ENCODE measurements around the gene COL17A1.

Gene COL17A1

DNA sequence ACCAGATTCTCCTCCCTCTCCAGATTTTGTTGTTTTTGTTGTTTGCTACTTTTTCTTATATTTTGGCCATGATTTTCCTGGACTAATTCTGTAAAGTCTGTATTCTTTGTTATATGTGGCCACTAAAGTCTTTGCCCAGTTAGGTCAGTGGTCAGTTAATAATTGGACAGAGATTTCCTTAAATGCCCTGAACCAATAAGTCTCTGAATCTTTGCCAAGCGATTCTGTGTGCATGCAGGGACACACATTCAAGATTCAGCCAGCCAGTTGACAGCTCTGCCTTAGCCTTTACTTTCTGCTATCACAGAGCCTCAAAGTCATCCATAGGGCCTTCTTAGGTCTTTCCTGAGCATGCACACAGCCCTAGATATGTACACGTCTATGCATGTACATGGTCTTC is 11.0 kb upstream of the COL17A1 start:
- no peak for DNase-seq

DNA sequence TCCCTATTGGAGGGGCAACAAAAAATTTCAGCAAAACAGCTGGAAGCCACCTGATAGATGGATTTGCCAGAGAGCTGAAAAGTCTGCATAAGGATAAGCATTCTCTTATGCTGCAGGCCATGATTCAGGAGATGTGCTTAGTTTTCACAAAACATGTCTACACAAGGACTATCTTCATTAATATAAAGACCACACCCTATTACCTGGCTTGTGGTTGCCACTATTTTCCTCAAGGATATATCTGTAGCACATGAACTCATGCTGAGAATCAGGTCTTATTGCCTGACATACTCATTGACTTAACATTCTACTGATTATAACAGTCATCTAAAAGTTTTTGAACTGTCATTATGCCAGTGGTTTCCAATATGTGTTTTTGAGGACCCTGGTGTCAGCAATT is 7.1 kb upstream of the COL17A1 start:
- no peak for DNase-seq

DNA sequence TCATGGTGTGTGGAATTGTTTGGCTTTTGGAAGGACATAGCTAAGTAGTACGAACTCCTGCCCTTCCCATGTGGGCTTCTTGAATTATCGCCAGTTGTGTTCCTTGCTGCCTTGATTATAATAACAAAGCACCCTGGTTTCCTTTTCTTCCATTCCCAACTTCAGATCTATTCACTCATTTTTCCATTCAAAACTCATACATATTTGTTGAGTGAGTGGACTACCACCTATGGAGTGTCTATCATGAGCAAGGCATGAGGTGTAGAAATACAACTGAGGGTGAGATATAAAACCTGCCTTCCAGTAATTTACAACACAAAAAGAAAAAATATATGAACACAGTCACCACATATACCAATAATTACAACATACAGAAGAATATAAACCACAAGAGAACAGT is 4.9 kb upstream of the COL17A1 start:
- no peak for DNase-seq

DNA sequence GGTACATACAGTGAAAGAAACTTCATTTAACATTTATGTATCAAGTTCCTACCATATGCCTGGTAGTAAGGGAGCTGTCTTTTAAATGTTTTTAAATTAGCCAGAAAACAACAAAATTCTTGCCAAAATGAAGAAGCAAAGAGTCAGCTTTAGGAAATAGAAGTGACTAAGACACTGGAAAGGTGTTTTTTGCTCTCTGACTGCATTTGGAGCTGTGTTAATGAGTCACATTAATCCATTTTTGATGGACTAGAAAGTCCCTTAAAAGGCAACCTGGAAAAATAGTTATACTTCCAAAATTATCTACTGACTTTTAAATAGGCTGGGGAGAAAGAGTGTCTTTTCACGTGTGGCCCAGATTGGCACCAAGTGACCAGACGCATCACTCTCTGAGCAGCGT is 3.9 kb upstream of the COL17A1 start:
- no peak for DNase-seq

DNA sequence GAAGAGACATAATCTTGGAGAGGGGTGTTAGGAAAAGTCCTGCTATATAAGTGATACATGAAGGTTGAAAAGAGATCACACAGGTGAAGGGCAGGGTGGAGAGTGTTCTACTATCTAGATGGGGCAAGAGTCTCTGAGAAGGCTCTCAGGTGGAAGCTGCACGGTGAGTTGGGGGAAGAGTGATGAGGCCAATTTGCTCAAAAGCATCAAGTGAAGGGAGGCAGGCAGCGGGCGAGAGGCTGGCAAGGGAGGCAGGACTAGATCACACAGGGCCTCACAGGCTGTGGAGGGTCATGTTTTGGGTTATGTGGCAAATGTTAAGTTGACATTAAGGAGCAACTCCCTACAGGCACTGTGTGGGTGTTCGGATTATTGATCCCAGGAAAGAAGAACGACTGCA is 2.6 kb upstream of the COL17A1 start:
- no peak for DNase-seq

DNA sequence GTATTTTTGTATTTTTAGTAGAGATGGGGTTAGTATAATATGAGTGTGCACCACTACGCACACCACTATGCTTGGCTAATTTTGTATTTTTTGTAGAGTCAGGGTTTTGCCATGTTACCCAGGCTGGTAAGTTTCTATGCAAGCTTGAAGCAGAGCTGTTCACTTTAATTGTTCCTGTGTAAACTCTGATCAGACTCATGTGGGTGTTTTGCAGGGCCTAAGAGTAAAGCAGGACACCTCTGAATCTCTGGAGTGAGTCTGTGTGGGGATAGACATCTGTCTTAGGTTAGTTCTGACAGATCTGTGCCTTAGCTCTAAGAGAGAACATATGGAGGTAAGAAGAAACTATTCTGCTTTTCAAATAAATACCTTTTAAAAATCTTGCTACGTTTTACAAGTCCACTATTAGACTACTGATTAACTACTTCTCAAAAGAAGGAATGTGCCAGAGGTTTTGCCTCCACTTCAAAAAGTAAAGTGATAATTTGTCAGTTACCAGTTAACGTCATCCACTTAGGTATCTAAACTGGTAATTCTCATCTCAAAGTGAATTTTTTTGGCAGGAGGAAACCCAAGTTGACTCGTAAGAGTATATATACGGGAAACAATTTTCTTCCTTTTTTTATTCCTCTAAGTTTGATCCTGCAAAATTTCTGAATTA is 1.1 kb downstream of the COL17A1 start:
- DNase-seq = no peak

DNA sequence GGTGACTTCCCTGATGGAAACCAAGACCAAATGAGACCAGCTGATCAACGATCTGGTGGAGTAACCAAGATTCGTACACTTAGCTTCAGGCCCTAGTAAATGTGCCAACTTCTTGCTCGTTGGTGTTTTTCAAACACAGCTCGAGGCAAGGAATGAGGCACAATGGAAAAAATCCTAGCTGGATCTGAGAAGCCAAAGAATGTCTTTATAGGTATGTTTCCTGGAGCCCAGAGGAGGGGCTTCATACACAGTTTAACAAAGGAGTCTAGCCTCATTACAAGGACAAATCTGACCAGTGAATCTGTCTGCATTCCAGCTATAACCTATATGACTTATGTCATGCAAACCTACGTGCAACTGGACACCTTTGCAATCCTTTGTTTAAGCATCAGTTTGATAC is 3.7 kb downstream of the COL17A1 start:
- DNase-seq = no peak

DNA sequence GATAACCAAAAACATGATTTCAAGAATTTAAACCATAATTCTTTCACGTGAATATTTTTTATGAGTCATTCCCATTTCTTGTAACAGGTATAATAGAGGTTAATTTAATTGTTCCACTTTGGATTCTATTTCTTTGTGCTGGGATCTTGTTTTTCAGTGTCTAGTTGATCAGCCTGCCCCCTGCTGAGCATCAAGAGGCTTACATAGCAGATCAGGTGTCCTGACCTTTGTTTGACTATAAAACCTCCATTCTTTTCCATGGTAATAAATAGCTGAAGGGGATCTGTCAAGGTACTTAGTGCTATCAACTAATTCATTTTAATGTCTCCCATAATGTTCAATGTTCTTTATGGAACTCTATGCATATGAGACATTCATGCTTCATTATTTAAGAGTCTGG is 4.9 kb downstream of the COL17A1 start:
- DNase-seq = peak; percentile 24

DNA sequence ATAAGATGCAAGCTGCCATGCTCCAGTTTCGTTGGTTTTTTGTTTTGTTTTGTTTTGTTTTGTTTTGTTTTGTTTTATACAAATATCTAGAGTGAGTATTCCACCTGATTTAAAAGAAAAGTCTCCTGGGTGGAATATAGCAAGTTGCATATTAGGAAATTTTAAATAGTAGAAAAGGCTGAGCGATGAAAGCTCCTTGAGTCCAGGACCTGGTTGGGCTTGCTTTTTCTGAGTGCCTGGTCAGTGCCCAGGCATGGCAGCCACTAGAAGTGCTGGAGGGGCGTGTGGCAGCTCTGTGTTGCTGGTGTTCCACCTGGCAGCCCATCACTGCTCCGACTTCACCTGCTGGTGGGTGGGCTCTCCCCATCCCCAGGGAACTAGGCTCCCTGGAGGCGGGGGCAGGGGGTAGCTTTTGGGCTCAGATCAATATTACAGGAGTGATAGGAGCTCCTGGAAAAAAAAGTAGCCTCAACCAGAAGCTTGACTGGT is 8.0 kb downstream of the COL17A1 start:
- DNase-seq = no peak

DNA sequence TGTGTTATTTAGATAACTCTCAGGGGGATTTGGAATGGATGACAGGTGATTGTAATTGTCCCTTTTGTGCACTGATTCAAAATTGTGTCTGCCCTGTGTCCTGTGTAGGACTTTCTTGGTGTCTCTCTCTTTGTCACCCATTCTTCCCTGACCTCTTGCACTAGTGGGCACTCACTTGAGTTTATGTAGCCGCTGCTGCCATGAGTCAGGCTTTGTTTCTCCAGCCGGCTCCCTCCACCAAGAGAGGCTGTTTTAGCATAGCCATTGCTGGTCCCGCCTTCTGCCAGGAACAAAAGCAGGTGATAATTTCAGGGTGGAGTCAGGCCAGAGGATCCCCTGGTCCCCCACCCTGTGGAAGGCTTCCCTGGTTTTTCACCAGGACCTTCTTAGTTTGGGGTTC is 8.4 kb downstream of the COL17A1 start:
- no peak for DNase-seq

DNA sequence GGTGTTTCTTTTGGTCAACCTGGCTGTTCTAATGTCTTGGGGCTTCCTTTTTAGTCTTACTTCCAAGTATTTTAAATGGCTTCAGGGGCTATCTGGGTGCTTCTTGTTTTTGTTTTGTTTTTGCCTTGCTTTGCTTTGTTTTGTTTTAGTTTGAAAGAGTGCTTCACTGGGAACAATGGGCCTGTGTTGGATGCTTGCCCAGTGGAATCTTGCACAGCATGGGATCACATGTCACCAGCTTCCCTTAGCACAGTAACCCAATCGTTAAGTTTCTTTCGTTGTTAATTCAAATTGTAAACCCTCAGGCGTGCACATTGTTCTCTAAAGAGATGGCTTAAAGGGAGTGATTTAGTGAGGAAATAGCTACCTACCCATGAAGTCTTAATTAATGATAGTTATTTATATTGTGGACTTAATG is 8.9 kb downstream of the COL17A1 start:
- DNase-seq = no peak

DNA sequence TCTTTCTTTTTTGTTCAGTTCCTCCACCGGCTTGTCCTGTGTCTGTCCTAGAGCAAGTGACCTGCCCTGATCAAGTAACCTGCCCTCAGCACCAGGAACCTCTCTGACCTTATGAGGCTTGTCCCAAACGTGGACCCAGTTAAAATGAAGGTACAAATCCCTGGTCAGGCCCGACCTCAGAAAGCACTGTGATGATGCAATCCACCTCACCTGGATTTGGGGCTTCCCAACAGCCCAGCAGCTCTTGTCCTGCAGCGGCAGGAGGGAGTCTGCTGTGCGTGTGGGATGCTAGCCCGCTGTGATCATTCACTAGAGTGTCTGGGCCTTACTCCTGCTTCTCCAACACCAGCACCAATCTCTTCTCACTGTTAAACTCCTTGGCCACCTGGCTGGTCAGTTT is 11.2 kb downstream of the COL17A1 start:
- no peak for DNase-seq

DNA sequence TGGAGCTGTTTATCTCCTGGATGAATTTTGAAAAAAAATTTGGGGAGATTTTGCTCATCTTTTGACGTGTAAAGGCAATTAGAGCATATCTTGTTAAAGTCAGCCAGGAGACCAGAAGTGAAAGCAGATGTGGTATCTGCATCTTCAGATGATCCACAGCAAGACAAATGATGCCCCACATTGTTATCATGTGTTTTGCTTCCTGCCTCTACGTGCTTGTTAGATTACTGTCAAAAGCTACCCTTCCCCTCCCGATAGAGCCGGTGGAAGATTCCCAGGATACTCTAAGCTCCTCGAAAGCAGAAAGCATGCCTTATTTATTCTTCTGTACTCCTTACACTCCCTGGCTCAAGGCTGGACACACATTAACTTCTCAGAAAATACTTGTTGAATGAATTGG is 12.9 kb downstream of the COL17A1 start:
- DNase-seq = no peak

DNA sequence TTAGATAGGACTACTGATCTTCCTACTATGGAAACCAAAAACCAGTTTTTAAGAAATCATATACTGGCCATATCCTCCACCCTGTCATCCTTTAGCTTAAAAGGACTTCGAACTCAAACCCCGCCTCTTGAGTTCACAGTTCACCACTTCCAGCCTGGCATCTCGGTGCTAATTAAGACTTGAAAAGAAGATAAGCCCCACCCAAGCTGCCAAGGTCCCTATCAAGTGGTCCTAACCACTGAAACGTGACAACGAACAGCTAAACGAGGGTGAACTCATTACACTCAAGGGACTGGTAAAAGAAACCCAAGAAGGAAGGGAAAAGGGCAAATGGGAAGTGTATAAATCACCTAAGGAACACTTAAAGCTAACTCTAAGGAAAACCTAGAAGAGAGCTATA is 16.1 kb downstream of the COL17A1 start:
- DNase-seq = no peak

DNA sequence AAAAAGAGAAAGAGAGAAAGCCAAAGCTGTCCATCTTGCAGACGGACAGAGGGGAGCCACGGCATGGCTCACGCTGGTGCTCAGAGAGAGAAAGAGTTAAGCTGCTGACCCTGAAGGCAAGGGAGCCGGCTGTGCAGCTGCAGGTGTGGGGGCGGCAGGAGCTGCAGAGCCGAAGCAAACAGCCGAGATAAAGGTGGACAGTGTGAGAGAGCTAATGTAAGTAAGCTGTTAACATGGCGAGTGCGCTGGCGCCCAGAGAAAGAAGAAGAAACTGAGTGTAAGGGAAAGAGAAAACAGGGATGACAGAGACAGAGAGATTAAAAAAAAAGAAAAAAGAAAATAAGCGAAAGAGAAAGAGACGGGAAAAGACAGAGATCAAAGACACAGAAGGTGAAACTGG is 18.2 kb downstream of the COL17A1 start:
- no peak for DNase-seq

DNA sequence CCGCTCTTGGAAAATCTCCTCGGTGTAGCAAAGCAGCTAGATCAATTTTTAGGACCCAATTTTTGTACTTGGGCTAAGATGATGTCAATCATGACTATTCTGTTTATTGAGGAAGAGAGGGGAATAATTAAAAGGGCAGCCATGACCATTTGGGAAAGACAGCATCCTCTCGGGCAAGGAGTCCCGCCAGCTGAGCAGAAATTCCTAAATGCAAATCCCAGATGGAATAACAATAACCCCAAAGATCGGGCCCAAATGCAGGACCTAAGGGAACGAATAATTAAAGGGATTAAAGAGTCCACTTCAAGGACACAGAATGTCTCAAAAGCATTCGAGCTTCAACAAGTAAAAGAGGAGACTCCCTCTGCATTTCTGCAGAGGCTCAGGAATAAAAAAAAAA is 18.7 kb downstream of the COL17A1 start:
- DNase-seq = no peak

DNA sequence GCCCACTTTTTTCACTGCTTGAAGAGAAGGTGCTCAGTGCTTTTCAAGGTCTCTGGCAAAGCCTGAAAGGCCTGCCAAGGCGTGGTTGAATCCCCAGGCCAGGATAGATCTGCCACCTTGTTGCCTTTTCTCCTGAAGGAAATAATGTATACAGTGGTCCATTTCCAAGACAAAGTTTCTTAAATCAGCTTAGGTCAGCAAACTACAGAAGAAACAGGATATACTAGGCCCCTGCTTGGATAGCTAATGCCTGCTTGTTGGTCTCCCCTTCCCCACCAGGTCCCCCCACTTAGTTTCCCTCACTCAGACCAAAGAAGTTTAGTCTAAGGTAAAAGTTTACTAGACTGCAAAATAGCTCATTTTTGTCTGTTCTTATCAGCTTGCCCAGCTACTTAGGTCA is 19.9 kb downstream of the COL17A1 start:
- no peak for DNase-seq

DNA sequence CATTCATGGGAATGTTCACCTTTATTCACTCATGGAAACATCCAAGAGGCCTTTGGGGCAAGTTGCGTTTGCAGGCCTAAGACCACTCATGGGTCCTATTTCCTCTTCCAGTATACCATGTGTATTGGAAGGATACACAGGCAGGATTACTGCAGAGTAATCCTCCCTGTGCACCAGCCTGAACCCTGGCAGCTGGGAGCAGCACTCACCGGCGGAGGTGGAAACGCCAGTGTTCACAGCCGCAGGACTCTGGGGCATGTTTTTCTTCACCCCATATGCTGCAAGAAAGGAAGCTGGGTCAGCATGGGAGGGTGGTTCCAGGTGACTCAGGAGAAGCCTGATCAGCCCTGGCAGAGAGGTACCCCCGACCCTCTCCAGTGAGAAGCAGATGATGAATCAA is 24.5 kb downstream of the COL17A1 start:
- DNase-seq = no peak

DNA sequence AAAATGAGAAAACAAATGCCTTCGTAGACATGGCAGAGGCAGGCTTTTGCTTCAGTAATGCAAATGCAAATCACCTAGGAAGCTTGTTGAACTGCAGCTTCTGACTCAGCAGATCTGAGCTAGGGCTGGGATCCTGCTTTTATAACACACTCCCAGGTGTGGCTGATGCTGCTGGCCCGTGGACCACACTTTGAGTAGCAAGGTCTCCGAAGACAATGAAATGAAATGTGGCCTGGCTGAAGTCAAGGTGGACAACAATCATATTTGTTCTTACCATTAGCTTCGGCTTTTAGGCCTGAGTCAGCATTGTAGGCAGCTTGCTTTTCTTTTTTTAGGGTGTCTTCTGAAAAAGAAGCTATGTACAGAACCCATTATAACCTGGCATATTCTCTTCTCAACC is 26.3 kb downstream of the COL17A1 start:
- no peak for DNase-seq

DNA sequence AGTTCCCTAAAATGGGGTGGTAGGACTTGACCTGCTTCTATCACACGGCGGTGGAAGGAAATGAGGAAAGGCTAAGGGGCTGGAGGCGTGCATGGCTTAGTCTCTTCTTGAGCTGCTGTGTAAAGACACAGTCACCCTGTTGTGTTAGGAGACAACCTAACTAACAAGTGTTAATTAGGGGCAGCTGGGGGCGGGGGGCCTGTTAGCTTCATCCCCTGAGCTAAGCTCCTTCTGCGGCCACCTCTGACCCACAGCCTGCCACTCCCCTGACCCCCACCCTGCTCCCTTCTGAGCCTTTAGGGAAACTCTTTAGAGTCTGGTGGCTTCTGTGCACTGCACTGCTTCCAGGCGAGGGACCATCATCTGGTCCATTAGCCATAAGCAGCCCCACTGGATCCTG is 28.0 kb downstream of the COL17A1 start:
- no peak for DNase-seq

DNA sequence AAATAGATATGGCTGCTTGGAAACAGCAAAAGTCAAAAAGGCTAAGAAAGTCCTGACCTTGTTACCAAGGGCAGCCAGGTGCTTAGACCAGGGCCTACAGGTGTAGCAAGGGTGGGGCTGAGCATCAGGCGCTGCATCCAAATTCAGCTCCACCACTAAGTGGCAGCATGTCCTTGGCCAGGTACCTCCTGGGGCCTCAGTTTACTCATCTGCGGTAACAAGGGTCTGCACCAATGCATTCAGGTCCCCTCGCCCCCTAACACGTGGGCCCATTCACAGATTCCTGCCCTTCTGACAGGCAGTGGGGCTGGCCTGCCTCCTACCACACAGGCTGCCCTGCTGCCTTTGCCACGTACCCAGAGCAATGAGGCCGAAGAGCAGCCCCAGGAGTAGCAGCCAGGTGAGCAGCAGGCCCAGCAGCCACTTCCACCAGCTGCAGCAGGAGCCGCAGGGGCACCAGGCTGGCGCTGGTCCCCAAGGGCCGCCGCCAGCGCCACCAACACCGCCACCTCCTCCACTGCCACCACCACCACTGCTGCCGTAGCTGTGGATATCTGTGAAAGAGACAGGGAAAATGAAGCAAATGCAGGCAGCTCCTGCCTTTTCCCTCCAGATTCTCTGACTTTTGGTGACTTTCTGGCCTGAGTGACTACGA is 28.9 kb downstream of the COL17A1 start:
- DNase-seq = no peak

DNA sequence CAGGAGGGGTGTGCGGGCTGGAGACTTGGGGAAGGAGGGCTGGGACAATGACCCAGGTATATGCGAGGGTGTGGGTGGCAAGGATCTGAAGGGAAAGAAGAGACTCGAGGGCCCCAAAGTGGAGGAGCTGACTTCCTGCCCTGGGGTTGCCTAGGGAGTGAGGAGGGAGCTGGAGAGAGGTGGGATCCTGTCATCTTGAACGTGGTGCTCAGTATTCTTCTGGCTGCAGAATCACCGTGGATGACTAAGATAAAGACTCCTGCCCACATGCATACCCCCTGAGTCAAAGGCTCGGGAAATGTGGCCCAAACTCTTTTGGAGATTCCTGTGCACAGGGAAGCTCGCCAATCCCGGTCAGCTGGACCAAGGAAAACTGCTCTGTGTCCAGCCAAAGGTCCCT is 31.2 kb downstream of the COL17A1 start:
- no peak for DNase-seq

DNA sequence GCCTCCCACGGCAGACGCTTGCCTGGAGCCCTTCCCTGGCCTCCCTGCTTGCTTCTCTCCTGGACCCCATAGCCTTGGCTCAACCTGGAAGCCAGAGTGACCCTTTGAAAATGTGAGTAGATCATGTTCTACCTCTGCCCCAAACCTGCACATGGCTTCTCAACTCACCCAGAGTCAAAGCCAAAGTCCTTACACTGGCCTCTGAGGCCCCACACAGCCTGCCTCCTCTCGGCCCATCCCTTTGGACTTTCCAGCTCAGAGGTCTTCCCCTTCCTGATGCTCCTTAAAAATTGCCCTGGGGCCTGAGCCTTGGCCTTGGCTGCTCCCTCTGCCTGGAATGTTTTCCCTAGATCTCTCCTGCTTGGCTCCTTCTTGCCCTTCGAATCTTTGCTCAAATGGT is 32.5 kb downstream of the COL17A1 start:
- no peak for DNase-seq

DNA sequence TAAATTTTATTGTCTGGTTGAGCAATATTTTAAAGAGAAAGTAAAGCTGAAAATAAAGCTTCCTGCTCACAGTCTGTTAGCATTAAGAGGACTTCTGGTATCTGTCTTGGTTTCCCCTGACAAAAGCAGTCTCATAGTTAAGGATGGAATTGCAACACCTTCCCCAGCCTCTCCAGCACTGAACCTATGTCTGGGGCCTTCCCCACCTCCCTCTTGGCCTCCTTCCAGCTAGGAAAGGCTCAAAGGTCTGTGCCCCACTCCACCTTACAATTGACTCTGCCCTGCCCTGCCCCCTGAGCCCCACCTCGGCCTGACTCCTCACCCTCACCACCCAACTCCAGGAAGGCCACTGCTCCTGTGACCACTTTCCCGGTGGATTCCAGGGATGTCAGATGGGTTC is 33.2 kb downstream of the COL17A1 start:
- DNase-seq = no peak

Measured in activated CD4-positive, alpha-beta T cell treated with anti-CD3 and anti-CD28 coated beads, Interleukin-2, Interleukin-6, amounts not matched to agents 100 ng/mL and 50 ng/mL, durations not matched to agents 16 hours and 8 hours (primary cell).